Activated T-cell treated with anti-CD3 and anti-CD28 coated beads, Interleukin-2, amount 50 U/mL, for 72 hours (primary cell): ENCODE data around the gene ZFYVE28. TPM values are rescaled to one million over a fixed set of nuclear protein-coding genes. Genes with fewer than 3 reads are reported as not detected.
A peak's percentile ranks its signal among the peaks of the same experiment; 100 is the strongest.

Source experiments
- ATAC-seq, 2 donors: fragments of 150-1000 bp; cut with Tn5 transposase; replicated peaks in 1 of 2; 2 replicates each; pipeline ENCODE4 v1.10.0; 2021; ENCODE audit warnings: moderate library complexity in 2 of 2, mild to moderate bottlenecking in 1 of 2
- DNase-seq, 2 donors: peaks; one replicate each; pipeline ENCODE4 v3.0.0; 2021 to 2022; ENCODE audit warnings: mixed read lengths in 1 of 2
- H3K27ac Mint-ChIP-seq: one replicate; pipeline ENCODE4 v1.8.0; 2022; ENCODE audit warnings: mild to moderate bottlenecking, moderate library complexity, mixed read lengths
- H3K27me3 Mint-ChIP-seq: one replicate; pipeline ENCODE4 v1.8.0; 2022; ENCODE audit warnings: low read depth, mixed read lengths
- H3K36me3 Mint-ChIP-seq, 2 donors: one replicate each; pipeline ENCODE4 v1.8.0; 2022; ENCODE audit warnings: mixed read lengths in 2 of 2, mild to moderate bottlenecking in 1 of 2; ENCODE audit not compliant: insufficient read depth in 2 of 2
- H3K4me1 Mint-ChIP-seq: one replicate; pipeline ENCODE4 v1.8.0; 2022; ENCODE audit warnings: low read depth, mixed read lengths
- H3K4me3 Mint-ChIP-seq, 2 donors: one replicate each; pipeline ENCODE4 v1.8.0; 2022; ENCODE audit warnings: mild to moderate bottlenecking in 2 of 2, mixed read lengths in 2 of 2, moderate library complexity in 2 of 2
- H3K9me3 Mint-ChIP-seq, 2 donors: one replicate each; pipeline ENCODE4 v1.8.0; 2022; ENCODE audit warnings: mixed read lengths in 2 of 2
- total RNA-seq, 2 donors: library from RNA; stranded (reverse); gene quantifications; one replicate each; pipeline ENCODE4 v1.2.3, GENCODE V29; 2022

The ZFYVE28 gene
- total RNA-seq, 2 donors from 2014 or later, result 14.4 to 24.4 TPM

DNA sequence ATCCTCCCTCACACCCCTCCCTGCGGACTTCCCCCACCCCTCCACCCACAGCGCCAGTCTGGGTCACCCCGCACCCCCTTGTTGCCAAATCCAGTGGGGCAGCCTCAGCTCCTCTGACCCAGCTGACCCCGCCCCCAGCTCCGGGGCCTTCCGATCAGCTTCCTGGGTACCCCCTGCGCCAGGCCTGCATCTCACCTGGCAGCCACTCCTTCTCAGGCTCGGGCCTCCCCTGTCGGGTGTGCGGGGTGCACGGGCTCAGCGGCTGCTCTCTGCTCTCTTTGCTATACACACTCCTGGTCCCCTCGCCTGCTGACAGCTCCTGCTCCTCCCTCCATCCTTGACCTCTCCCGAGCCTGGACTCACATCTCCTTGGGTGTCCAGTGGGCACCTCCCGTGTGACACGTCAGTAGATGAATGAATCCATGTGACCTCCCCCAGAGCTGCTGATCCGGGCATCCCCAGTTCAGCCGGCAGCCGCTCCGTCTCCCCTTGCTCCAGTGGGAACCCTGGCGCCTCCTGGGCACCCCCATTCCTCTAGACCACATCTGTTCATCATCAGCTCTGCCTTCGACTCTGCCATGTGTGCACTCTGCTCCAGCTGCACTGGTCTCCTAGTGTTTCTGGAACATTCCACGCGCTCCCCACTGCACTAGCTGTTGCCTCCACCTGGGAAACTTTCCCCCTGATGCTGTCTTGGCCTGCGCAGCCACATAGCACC lies 10.2 kb upstream of the ZFYVE28 start:
- Mint-ChIP-seq H3K27me3 (peaks cover 9% of the 10 kb centered on the region), H3K9me3 (no peaks in the 10 kb centered on the region), H3K4me3 (no peak overlapping the region), H3K4me1 (no peaks in the 10 kb centered on the region), H3K36me3 (no peaks in the 10 kb centered on the region), H3K27ac (no peak overlapping the region)
- ATAC-seq, result no peak
- no peak for DNase-seq

DNA sequence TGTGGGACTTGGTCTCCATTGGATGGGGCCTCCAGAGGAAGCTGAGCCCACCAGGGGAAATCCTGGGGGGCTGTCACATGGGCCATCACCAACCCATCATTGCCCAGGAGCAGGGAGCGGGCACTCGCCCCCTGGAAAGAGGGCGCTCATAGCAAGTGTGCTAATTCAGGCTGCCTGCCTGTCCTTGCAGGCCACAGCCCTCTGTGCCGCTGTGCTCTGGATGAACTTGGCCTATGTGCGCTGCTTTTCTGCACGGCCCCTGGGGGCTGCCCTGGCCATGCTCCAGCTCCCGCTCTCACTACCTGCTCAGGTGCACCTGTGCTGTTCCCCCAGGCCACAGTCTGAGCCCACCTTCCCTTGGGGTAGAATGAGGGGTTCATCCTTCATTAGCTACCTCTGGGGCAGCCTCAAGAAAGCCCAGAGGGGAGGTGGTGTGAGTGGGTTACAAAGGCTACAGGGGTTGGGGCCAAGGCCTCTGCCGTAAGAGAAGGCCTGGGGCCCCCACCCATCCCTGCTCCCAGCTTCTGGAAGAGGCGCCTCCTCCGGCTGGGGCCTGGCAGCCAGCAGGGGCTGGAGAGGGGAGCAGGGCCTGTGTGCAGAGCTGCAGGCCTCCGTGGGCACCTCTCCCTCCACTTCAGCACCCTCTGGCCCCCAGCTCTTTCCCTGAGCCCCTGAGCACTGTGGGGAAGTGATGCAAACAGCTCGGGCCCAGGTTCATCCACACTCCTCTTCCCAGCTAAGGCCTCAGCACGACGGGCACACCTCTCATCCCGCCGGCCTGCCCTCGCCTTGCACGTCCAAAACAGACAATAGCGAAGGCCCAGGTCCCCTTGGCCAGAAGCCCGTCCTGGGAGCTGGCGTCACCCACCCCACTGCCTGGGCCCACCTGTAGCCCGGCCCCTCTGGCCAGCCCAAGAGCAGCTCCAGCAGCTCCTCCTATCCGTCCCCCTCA lies 9.2 kb upstream of the ZFYVE28 start:
- ATAC-seq, result no peak

DNA sequence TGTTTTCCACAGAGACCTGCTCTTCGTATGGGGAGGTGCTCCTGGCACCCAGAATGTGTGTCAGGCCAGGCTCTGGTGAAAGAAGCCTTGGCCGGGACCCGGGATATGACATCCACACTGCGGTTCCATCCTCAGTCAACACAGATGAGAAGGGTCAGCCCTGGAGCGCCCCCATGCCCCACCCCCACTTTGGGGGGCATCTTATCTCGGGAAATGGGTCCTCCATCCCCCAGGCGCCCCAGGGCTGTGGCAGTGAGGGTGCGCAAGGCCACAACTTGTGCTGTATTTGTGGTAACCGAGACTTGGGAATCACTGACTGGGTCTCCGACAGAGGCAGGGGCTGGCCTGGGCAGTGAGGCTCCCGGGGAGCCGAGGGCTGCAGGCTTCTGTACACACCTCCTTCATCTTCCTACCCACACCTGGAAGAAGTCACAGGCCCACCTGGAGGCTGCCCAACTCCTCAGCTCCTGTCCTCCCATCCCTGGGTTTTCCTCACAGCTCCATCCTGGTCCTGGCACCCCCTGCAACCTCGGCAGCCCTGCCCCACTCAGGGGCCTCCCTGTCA lies 8.3 kb upstream of the ZFYVE28 start:
- Mint-ChIP-seq H3K4me1 (no peaks in the 10 kb centered on the region), H3K4me3 (no peak overlapping the region), H3K27ac (no peak overlapping the region), H3K9me3 (no peaks in the 10 kb centered on the region), H3K27me3 (peaks cover 13% of the 10 kb centered on the region), H3K36me3 (no peaks in the 10 kb centered on the region)
- DNase-seq (no peak), ATAC-seq (no peak)

More for the DNA sequence above, 9.2 kb upstream of the ZFYVE28 start:
- H3K27ac Mint-ChIP-seq, result no peak overlapping the region
- H3K4me1 Mint-ChIP-seq, result no peaks in the 10 kb centered on the region
- H3K27me3 Mint-ChIP-seq, result peaks cover 9% of the 10 kb centered on the region
- no peak for DNase-seq
- no peaks in the 10 kb centered on the region for H3K36me3 Mint-ChIP-seq
- no peaks in the 10 kb centered on the region for H3K9me3 Mint-ChIP-seq
- H3K4me3 Mint-ChIP-seq, result no peak overlapping the region

- Mint-ChIP-seq H3K27me3 (peaks cover 20% of the 10 kb centered on the region), H3K36me3 (no peaks in the 10 kb centered on the region)
These were observed 7.6 kb upstream of the ZFYVE28 start for GRCh38 chr4:2426069-2426397.

GRCh38 chr4:2425386-2426068 lies 7.1 kb upstream of the ZFYVE28 start:
- Mint-ChIP-seq H3K27ac (no peak overlapping the region), H3K4me1 (no peaks in the 10 kb centered on the region), H3K27me3 (peaks cover 25% of the 10 kb centered on the region), H3K36me3 (no peaks in the 10 kb centered on the region), H3K9me3 (no peaks in the 10 kb centered on the region), H3K4me3 (no peak overlapping the region)
- ATAC-seq, result no peak
- no peak for DNase-seq

More at GRCh38 chr4:2426069-2426397, 7.6 kb upstream of the ZFYVE28 start:
- ATAC-seq, result no peak
- no peaks in the 10 kb centered on the region for H3K4me1 Mint-ChIP-seq
- no peak overlapping the region for H3K27ac Mint-ChIP-seq
- no peak overlapping the region for H3K4me3 Mint-ChIP-seq
- H3K9me3 Mint-ChIP-seq, result no peaks in the 10 kb centered on the region
- DNase-seq, result no peak

DNA sequence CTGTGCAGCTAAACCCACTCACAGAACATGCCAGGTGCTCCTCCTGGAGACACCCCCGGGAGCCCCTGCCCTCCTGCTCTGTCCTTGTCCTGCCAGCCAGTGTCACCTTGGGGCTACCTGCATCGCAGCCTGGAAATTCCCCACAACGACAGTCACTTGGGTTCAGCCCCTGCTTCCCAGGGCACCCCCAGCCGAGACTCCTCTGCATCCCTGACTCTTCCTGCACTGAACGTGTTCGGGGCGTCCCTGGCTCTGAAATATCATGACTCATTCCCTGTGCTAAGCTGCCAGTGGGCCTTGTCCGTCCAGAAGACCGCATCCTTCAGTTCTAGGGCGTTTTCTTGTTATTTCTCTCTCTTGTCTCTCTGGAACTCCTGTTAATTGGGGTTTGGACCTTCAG lies 6.1 kb upstream of the ZFYVE28 start:
- no peaks in the 10 kb centered on the region for H3K36me3 Mint-ChIP-seq
- DNase-seq (no peak), ATAC-seq (no peak)
- H3K4me3 Mint-ChIP-seq, result no peak overlapping the region
- peaks cover 34% of the 10 kb centered on the region for H3K27me3 Mint-ChIP-seq
- no peak overlapping the region for H3K27ac Mint-ChIP-seq
- H3K4me1 Mint-ChIP-seq, result peaks cover 5% of the 10 kb centered on the region
- H3K9me3 Mint-ChIP-seq, result no peaks in the 10 kb centered on the region

DNA sequence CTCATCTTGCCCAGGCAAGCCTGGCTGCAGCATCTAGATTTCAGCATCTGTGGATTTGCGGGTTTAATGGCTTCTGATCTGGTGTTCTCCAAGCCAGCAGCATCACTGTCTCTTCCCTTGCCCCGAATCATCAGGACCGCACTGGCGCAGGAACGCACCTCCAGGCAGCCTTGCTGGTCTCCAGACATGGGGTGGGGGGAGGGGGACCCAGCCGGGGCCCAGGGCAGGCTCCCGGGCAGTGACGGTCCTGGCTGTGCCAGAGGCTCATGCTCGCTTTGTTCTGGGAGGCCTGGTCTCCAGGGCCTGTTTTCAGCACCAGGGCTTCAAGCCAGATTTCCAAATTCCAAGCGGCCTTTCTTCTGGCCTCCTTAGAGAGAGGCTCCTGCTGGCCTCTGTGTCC lies 5.2 kb upstream of the ZFYVE28 start:
- Mint-ChIP-seq H3K4me1 (peaks cover 12% of the 10 kb centered on the region), H3K36me3 (no peaks in the 10 kb centered on the region)
- no peak for ATAC-seq

GRCh38 chr4:2423066-2423465 lies 4.6 kb upstream of the ZFYVE28 start:
- Mint-ChIP-seq H3K4me3 (no peak overlapping the region), H3K27me3 (peaks cover 42% of the 10 kb centered on the region), H3K27ac (no peak overlapping the region), H3K36me3 (no peaks in the 10 kb centered on the region), H3K9me3 (no peaks in the 10 kb centered on the region), H3K4me1 (peaks cover 12% of the 10 kb centered on the region)
- ATAC-seq (no peak), DNase-seq (no peak)

More for the DNA sequence above, 5.2 kb upstream of the ZFYVE28 start:
- no peak overlapping the region for H3K27ac Mint-ChIP-seq
- no peak for DNase-seq
- no peaks in the 10 kb centered on the region for H3K9me3 Mint-ChIP-seq
- H3K4me3 Mint-ChIP-seq, result no peak overlapping the region
- H3K27me3 Mint-ChIP-seq, result peaks cover 41% of the 10 kb centered on the region

DNA sequence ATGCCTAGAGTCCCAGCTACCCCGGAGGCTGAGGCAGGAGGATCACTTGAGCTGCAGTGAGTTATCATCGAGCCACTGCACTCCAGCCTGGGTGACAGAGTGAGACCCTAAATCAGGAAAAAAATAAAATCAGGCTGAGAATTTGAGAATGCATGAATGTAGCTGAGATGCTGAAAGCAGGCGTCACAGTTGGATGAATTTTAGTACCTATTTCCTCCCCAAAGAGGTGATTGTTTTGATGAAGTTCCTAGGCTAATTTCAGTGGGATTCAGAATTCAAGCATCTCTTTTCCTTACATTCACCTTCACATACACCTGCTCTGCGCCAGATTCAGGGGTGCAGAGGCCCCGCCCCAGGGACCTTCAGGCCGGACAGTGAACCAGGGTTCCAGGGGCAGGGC lies 3.5 kb upstream of the ZFYVE28 start:
- H3K4me3 Mint-ChIP-seq, result no peak overlapping the region
- H3K4me1 Mint-ChIP-seq, result peaks cover 12% of the 10 kb centered on the region
- no peak for ATAC-seq
- H3K9me3 Mint-ChIP-seq, result no peaks in the 10 kb centered on the region
- no peaks in the 10 kb centered on the region for H3K36me3 Mint-ChIP-seq
- no peak for DNase-seq
- H3K27me3 Mint-ChIP-seq, result peaks cover 47% of the 10 kb centered on the region
- no peak overlapping the region for H3K27ac Mint-ChIP-seq

GRCh38 chr4:2419814-2420213 lies 1.4 kb upstream of the ZFYVE28 start:
- H3K27me3 Mint-ChIP-seq, result peaks cover 56% of the 10 kb centered on the region
- H3K36me3 Mint-ChIP-seq, result peaks cover 0 to 1% of the 10 kb centered on the region in 2 donors
- no peak for DNase-seq
- H3K4me1 Mint-ChIP-seq, result peaks cover 24% of the 10 kb centered on the region
- H3K9me3 Mint-ChIP-seq, result no peaks in the 10 kb centered on the region
- ATAC-seq, result no peak
- peak overlapping the region; percentile 91 to 96 for H3K4me3 Mint-ChIP-seq
- H3K27ac Mint-ChIP-seq, result no peak overlapping the region

DNA sequence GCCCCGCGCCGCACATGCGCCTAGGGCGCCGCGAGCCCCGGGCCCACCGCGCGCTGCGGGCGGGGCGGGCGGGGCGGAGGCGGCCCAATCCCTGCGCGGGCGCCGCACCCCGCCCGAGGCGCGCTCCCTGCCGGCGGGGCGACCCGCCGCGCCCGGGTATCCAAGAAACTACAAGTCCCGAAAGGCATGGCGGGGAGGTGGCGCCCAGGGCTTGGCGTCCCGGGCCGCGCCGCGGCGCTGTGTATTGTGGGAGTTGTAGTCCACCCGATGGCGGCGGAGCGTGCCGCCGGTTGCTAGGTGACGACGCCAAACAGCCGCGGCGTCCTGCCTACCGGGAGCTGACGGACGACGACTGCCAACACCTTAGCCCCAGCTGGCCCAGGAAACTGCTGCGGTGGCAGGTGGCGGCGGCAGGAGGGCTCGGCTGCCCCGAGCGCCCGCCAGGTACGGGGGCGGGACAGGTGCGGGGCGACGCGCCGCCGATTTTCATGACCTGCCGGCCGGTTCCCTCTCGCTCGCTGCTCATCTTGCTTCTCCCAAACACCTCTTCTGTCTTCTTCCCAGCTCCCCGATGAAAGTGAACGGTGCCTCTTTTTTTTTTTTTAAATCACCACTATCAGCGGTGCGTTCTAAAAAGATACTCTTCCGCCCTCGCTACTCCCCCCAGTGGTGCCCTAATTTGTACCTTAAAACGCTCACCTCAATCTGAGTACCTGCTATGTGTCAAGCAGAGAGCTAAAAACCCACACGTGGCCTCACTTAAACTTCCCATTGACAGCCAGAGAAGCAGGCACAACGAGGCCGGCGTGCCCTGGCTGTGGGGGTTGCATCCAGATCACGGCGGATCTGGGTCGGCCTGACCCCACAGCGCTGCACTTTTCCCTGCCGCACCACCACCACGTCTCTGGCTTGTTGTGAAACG lies 466 bp upstream of the ZFYVE28 start, which contains the start of gene CFAP99:
CFAP99 (plus strand) TSS at position 306 of the 922 bp plus-strand sequence.
- H3K4me3 Mint-ChIP-seq, result peak within 1 kb of the TSS; percentile 92 to 96
- H3K4me1 Mint-ChIP-seq, result peaks cover 33% of the 10 kb centered on the region
- ATAC-seq, result peak; percentile 91 to 94
- H3K27me3 Mint-ChIP-seq, result peaks cover 53% of the 10 kb centered on the region
- DNase-seq, result peak; percentile 96 to 97
- no peaks in the 10 kb centered on the region for H3K9me3 Mint-ChIP-seq
- peak within 1 kb of the TSS; percentile 24 for H3K27ac Mint-ChIP-seq
- peaks cover 0 to 1% of the 10 kb centered on the region in 2 donors for H3K36me3 Mint-ChIP-seq

DNA sequence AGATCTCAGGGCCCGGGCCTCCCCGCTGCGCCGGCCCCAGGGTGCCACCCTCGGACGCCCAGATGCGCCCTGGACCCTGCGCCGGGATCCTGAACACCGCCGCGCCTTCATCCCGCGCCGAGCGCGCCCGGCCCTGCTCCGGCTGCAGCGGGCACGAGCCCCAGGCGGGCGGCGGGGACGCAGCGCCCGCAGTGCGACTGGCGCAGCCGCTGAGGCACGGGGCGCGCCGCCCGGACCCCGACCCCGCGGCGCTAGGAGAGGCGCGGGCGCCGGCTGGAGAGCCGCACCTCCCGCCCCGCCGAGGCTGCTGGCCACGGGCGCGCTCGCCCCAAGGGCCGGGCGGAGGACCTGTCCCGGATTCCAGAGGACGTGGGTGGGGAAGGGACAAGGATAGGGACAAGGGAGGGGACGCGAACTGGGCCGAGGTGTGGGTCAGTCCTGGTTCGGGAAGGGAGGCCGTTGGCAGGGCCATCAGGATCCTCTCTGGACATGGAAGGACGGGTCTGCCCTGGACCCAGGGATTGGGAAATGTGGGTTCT lies 1.1 kb downstream of the ZFYVE28 start:
- H3K27me3 Mint-ChIP-seq, result peaks cover 49% of the 10 kb centered on the region
- no peak for ATAC-seq
- peak; percentile 25 to 48 for DNase-seq
- peak overlapping the region; percentile 89 to 92 for H3K4me3 Mint-ChIP-seq
- no peaks in the 10 kb centered on the region for H3K9me3 Mint-ChIP-seq
- peaks cover 49% of the 10 kb centered on the region for H3K4me1 Mint-ChIP-seq
- H3K36me3 Mint-ChIP-seq, result peaks cover 0 to 1% of the 10 kb centered on the region in 2 donors
- H3K27ac Mint-ChIP-seq, result no peak overlapping the region
